Measurements from ENCODE around the gene PRKN.

GRCh38 chr6:162053084-162053483, 674.5 kb downstream of the PRKN start:
- TF ChIP-seq SNAI2 (CRISPR knock-in tag; IDR thresholded peaks at IDR 0.05), result no peak
- TF ChIP-seq TOX (CRISPR knock-in tag; IDR thresholded peaks at IDR 0.05; ENCODE audit: borderline replicate concordance), result no peak
- TF ChIP-seq PATZ1 (CRISPR knock-in tag; IDR thresholded peaks at IDR 0.05; ENCODE audit: borderline replicate concordance), result no peak
- no peak for TF ChIP-seq BACH2 (CRISPR knock-in tag; IDR thresholded peaks at IDR 0.05; ENCODE audit: borderline replicate concordance)
- TF ChIP-seq ARNTL (CRISPR knock-in tag; IDR thresholded peaks at IDR 0.05; ENCODE audit: borderline replicate concordance, low read depth), result no peak
- no peak for TF ChIP-seq CSRNP3 (CRISPR knock-in tag; IDR thresholded peaks at IDR 0.05)
- no peak for TF ChIP-seq ZNF565 (CRISPR knock-in tag; conservative IDR thresholded peaks at IDR 0.05; ENCODE audit: low read depth)
- no peak for TF ChIP-seq CREB5 (CRISPR knock-in tag; IDR thresholded peaks at IDR 0.05; ENCODE audit: low read depth)
- no peak for TF ChIP-seq ZNF8 (CRISPR knock-in tag; IDR thresholded peaks at IDR 0.05)
- no peak for TF ChIP-seq GLIS3 (CRISPR knock-in tag; IDR thresholded peaks at IDR 0.05)

Data from SK-N-SH treated with all-trans-retinoic acid at 6 μM for 48 hours (cell line).